Neural cell (in vitro differentiated cells): Measurements from ENCODE around the gene ADO.

ENCODE experiments used
- EP300 ChIP-seq: fragments of 450-650 bp; conservative IDR thresholded peaks from 2 replicates; pipeline ENCODE4 v1.6.1; 2014; ENCODE audit warnings: antibody characterized with exemption, mild to moderate bottlenecking, moderate library complexity; ENCODE audit not compliant: poor library complexity, severe bottlenecking
- EZH2 ChIP-seq: fragments of 200-600, 300-800 bp; shearing (Covaris generic), sonication (generic); IDR thresholded peaks from 2 replicates; pipeline ENCODE4 v1.6.1; 2014; ENCODE audit warnings: antibody characterized with exemption, low read length, borderline replicate concordance, mild to moderate bottlenecking; ENCODE audit not compliant: insufficient read depth, poor library complexity, severe bottlenecking
- MXI1 ChIP-seq: fragments of 450-650 bp; conservative IDR thresholded peaks from 2 replicates; pipeline ENCODE4 v1.6.1; 2014; ENCODE audit warnings: antibody characterized with exemption, mild to moderate bottlenecking; ENCODE audit not compliant: poor library complexity, severe bottlenecking
- POLR2AphosphoS5 ChIP-seq: IDR thresholded peaks from 2 replicates; pipeline ENCODE4 v1.6.1; 2012
- RAD21 ChIP-seq: fragments of 450-650 bp; conservative IDR thresholded peaks from 2 replicates; pipeline ENCODE4 v1.6.1; 2014; ENCODE audit warnings: antibody characterized with exemption, mild to moderate bottlenecking, moderate library complexity
- SMC3 ChIP-seq: fragments of 450-650 bp; conservative IDR thresholded peaks from 2 replicates; pipeline ENCODE4 v1.6.1; 2014; ENCODE audit warnings: antibody characterized with exemption, mild to moderate bottlenecking, moderate library complexity; ENCODE audit not compliant: poor library complexity
- TAF1 ChIP-seq: IDR thresholded peaks from 2 replicates; pipeline ENCODE4 v1.6.1; 2012; ENCODE audit warnings: low read depth
- TF ChIP-seq, protein P1 (sequence below): IDR thresholded peaks from 2 replicates; pipeline ENCODE4 v1.6.1; 2012; ENCODE audit warnings: borderline replicate concordance
- TF ChIP-seq, protein P2 (sequence below): fragments of 450-650 bp; IDR thresholded peaks from 2 replicates; pipeline ENCODE4 v1.5.1; 2014; ENCODE audit warnings: antibody characterized with exemption, mild to moderate bottlenecking, moderate library complexity; ENCODE audit not compliant: poor library complexity, severe bottlenecking

DNA sequence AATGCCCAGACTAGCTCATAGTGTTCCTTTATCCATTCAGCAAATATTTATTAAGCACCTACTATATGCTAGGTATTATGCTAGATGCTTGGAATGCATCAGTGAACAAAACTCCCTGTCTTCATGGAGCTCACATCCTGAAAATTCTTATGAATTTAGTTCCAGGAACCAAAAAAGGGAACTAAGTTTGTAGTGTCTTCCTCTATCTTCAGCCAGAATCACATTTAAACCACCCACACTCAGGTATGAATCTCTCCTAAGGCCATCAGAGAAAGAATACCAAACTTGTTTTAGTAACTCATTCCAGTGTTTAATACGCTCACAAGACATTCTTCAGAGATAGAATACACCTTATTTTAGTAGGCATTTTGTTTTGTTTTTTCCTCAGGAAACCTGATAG, 21.8 kb downstream of the ADO start:
- TF ChIP-seq EZH2 (no peak), EP300 (no peak), POLR2AphosphoS5 (no peak), SMC3 (no peak), TAF1 (no peak), MXI1 (no peak), RAD21 (no peak)
- TF ChIP-seq, protein P1, sequence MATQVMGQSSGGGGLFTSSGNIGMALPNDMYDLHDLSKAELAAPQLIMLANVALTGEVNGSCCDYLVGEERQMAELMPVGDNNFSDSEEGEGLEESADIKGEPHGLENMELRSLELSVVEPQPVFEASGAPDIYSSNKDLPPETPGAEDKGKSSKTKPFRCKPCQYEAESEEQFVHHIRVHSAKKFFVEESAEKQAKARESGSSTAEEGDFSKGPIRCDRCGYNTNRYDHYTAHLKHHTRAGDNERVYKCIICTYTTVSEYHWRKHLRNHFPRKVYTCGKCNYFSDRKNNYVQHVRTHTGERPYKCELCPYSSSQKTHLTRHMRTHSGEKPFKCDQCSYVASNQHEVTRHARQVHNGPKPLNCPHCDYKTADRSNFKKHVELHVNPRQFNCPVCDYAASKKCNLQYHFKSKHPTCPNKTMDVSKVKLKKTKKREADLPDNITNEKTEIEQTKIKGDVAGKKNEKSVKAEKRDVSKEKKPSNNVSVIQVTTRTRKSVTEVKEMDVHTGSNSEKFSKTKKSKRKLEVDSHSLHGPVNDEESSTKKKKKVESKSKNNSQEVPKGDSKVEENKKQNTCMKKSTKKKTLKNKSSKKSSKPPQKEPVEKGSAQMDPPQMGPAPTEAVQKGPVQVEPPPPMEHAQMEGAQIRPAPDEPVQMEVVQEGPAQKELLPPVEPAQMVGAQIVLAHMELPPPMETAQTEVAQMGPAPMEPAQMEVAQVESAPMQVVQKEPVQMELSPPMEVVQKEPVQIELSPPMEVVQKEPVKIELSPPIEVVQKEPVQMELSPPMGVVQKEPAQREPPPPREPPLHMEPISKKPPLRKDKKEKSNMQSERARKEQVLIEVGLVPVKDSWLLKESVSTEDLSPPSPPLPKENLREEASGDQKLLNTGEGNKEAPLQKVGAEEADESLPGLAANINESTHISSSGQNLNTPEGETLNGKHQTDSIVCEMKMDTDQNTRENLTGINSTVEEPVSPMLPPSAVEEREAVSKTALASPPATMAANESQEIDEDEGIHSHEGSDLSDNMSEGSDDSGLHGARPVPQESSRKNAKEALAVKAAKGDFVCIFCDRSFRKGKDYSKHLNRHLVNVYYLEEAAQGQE: no peak
- TF ChIP-seq, protein P2, sequence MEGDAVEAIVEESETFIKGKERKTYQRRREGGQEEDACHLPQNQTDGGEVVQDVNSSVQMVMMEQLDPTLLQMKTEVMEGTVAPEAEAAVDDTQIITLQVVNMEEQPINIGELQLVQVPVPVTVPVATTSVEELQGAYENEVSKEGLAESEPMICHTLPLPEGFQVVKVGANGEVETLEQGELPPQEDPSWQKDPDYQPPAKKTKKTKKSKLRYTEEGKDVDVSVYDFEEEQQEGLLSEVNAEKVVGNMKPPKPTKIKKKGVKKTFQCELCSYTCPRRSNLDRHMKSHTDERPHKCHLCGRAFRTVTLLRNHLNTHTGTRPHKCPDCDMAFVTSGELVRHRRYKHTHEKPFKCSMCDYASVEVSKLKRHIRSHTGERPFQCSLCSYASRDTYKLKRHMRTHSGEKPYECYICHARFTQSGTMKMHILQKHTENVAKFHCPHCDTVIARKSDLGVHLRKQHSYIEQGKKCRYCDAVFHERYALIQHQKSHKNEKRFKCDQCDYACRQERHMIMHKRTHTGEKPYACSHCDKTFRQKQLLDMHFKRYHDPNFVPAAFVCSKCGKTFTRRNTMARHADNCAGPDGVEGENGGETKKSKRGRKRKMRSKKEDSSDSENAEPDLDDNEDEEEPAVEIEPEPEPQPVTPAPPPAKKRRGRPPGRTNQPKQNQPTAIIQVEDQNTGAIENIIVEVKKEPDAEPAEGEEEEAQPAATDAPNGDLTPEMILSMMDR: no peak
